Glomerular endothelial cell (primary cell): ENCODE data around the gene ACAA1. TPM values are rescaled to one million over a fixed set of nuclear protein-coding genes. Genes with fewer than 3 reads are reported as not detected.

ENCODE experiments used
- DNase-seq: peaks from one replicate; pipeline ENCODE4 v3.0.0-alpha.2; 2011; ENCODE audit warnings: low read depth, low spot score; ENCODE audit errors: extremely low read depth
- total RNA-seq: library from RNA; depleted of rRNA; stranded (reverse); fragments of >200 nt; gene quantifications from 2 replicates; pipeline ENCODE4 v1.2.3, GENCODE V29; 2015

The ACAA1 gene
- total RNA-seq, 1 donor from 2014 or later, result 52.9 TPM

- no peak for DNase-seq
Measured at GRCh38 chr3:38120693-38121450, 16.1 kb downstream of the ACAA1 start.

GRCh38 chr3:38119821-38120692 is 16.9 kb downstream of the ACAA1 start:
- no peak for DNase-seq

GRCh38 chr3:38119248-38119544 is 17.7 kb downstream of the ACAA1 start:
- DNase-seq, result no peak

- no peak for DNase-seq
Measured at GRCh38 chr3:38118421-38119247, 18.3 kb downstream of the ACAA1 start.

GRCh38 chr3:38117748-38118420 is 19.0 kb downstream of the ACAA1 start:
- no peak for DNase-seq

- DNase-seq, result no peak
Measured at GRCh38 chr3:38117163-38117716, 19.7 kb downstream of the ACAA1 start.

GRCh38 chr3:38116471-38117162 is 20.3 kb downstream of the ACAA1 start:
- DNase-seq, result no peak

GRCh38 chr3:38115645-38116427 is 21.1 kb downstream of the ACAA1 start:
- DNase-seq, result no peak

GRCh38 chr3:38114875-38115644 is 21.9 kb downstream of the ACAA1 start:
- DNase-seq, result no peak

- no peak for DNase-seq
Measured at GRCh38 chr3:38114052-38114874, 22.7 kb downstream of the ACAA1 start.

- DNase-seq, result no peak
Measured at GRCh38 chr3:38112378-38112761, 24.6 kb downstream of the ACAA1 start.

- no peak for DNase-seq
Measured at GRCh38 chr3:38111696-38112377, 25.1 kb downstream of the ACAA1 start.

GRCh38 chr3:38111201-38111600 is 25.7 kb downstream of the ACAA1 start:
- DNase-seq, result no peak

- no peak for DNase-seq
Measured at GRCh38 chr3:38110314-38111050, 26.4 kb downstream of the ACAA1 start.

GRCh38 chr3:38109580-38110313 is 27.2 kb downstream of the ACAA1 start:
- no peak for DNase-seq
